Measurements from ENCODE around the gene GNA12.

The GNA12 gene, protein sequence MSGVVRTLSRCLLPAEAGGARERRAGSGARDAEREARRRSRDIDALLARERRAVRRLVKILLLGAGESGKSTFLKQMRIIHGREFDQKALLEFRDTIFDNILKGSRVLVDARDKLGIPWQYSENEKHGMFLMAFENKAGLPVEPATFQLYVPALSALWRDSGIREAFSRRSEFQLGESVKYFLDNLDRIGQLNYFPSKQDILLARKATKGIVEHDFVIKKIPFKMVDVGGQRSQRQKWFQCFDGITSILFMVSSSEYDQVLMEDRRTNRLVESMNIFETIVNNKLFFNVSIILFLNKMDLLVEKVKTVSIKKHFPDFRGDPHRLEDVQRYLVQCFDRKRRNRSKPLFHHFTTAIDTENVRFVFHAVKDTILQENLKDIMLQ

DNA sequence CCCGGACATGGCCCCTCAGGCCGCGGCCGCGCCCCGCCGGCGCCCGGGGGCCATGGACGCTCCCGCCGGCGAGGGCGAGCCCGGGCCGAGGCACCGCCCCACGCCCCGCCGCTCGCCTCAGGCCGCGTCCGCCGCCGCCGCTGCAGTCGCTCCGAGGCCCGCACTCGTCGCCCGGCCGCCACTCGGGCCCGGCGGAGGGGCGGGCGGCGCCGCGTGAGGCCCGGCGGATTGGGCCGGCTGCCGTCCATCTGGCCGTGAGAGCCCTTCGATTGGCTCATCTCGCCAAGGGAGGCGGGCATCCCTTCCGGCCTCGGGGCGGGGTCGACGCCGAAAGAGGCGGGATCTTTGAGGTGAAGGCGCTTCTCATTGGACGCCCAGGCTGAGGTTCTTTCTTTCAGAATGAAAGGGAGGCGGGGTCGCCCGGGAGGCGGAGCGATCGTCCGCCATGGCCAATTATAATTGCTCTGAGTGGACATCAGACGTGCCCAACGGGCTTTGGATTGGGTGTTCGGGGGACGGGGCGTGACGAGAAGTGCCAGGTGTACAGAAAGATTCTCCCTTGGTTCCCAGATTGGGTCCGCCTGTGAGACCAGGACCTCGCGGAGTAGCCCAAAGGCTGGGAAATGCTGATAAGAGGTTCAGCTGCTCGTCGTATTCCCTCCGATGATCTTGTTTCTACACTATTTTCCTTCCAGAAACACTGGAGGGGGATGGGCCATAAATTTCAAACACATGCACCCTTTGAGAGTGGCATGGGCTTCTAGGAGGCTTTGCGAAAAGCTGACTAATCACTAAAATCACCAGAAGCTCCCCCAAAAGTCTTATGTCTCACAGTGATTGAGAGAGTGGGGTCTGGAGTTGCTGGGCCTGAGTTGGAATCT lies at the start of gene GNA12:
Gene GNA12 (minus strand): TSS at position 156 of the 881 bp plus-strand sequence. CDS start 147 bp downstream, at position 9.
- Histone ChIP-seq H3K4me3 (ENCODE audit: low read length) (peak within 1 kb of the TSS; percentile 96), H3K27me3 (ENCODE audit: insufficient read depth, low read length) (no peaks in the 10 kb centered on the region), H2AFZ (ENCODE audit: low read depth, low read length) (peak within 1 kb of the TSS; percentile 75), H3K4me1 (ENCODE audit: insufficient read depth, low read length) (peaks cover 13% of the 10 kb centered on the region), H3K36me3 (ENCODE audit: insufficient read depth, low read length) (peaks cover 24% of the 10 kb centered on the region), H3K9me3 (ENCODE audit: low read length) (peaks cover 4% of the 10 kb centered on the region)

DNA sequence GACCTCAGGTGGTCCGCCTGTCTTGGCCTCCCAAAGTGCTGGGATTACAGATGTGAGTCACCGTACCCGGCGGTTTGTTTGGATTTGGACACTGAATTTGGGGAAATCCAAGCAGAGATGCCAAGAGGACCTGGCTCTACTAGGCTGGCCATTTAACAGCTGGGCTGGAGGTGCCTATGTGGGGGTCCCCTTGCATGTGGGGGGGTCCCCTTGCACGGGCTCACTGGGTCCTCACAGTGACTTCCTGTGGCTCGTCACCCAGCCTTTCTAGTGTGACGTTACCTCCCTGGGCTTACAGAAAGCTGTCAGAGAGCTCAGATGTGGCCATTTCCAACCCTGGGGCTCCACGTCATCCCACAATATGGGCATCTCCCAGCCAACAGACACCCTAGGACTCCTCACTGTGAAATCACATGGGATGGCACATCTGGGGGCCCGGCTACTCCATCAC lies 49.3 kb upstream of the GNA12 start:
- no peak overlapping the region for H3K4me3 ChIP-seq (ENCODE audit: low read length)
- H3K4me1 ChIP-seq (ENCODE audit: insufficient read depth, low read length) = no peaks in the 10 kb centered on the region
- no peaks in the 10 kb centered on the region for H3K36me3 ChIP-seq (ENCODE audit: insufficient read depth, low read length)
- no peak overlapping the region for H2AFZ ChIP-seq (ENCODE audit: low read depth, low read length)
- no peaks in the 10 kb centered on the region for H3K27me3 ChIP-seq (ENCODE audit: insufficient read depth, low read length)
- no peaks in the 10 kb centered on the region for H3K9me3 ChIP-seq (ENCODE audit: low read length)

DNA sequence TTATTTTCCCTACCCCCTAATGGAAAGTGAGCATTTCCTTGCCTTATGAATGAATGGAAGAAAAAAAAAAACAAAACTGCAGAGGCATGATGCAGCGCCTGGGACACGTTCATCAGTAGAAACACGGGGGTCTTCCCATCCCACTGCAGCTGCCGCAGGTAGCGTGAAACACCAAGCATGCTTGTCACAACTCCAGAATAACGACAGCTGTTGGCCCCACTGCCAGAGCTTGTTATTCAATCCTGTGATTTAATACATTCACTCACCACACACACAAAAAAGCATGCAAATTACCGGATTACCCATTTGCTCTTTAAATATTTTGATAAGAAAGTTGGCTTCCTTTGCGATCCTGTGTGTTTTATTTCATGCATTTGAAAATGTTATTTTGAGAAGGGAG lies 48.4 kb upstream of the GNA12 start:
- no peaks in the 10 kb centered on the region for H3K27me3 ChIP-seq (ENCODE audit: insufficient read depth, low read length)
- no peaks in the 10 kb centered on the region for H3K36me3 ChIP-seq (ENCODE audit: insufficient read depth, low read length)
- H3K4me3 ChIP-seq (ENCODE audit: low read length) = no peak overlapping the region
- H3K4me1 ChIP-seq (ENCODE audit: insufficient read depth, low read length) = no peaks in the 10 kb centered on the region
- H3K9me3 ChIP-seq (ENCODE audit: low read length) = no peaks in the 10 kb centered on the region
- no peak overlapping the region for H2AFZ ChIP-seq (ENCODE audit: low read depth, low read length)

DNA sequence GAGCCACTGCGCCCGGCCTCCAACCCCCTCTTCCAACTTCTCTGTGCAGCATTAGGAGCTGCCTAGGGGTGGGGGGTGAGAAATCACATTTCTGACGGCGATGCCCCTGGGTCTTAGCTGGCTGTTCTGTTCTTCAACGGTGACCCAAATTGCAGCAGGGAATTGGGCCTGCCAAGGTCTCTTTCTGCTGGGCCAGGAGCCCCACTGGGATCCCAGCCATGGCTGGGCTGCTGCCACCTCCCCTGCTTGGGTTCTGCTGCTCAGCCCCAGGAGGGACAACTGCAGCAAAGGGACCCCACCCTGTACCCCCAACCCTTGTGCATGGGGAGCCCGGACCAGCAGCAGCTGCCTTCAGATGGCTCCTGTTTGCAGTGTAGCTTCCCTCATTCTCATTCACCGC lies 43.7 kb upstream of the GNA12 start:
- Histone ChIP-seq H3K27me3 (ENCODE audit: insufficient read depth, low read length) (no peaks in the 10 kb centered on the region), H3K9me3 (ENCODE audit: low read length) (no peaks in the 10 kb centered on the region), H3K36me3 (ENCODE audit: insufficient read depth, low read length) (no peaks in the 10 kb centered on the region), H3K4me1 (ENCODE audit: insufficient read depth, low read length) (no peaks in the 10 kb centered on the region), H3K4me3 (ENCODE audit: low read length) (no peak overlapping the region), H2AFZ (ENCODE audit: low read depth, low read length) (no peak overlapping the region)

DNA sequence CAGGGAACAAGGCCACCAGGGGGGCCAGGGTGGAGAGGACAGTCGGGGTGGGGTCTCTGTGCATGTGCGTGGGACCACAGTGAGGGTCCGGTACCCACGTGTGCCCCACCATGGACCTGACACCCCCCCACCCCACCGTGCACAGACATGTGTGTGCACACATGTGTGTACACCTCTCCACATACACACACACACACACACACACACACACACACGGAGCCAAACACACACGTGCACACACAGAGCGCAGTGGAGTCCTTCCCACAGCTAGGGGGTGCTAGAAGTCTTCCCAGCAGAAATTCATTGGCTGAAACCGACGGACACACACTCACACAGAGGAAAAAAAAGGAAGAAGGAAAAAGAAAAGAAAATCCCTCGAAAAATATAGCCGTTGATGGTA lies 42.8 kb upstream of the GNA12 start:
- H3K4me3 ChIP-seq (ENCODE audit: low read length) = no peak overlapping the region
- no peaks in the 10 kb centered on the region for H3K9me3 ChIP-seq (ENCODE audit: low read length)
- H2AFZ ChIP-seq (ENCODE audit: low read depth, low read length) = no peak overlapping the region
- no peaks in the 10 kb centered on the region for H3K36me3 ChIP-seq (ENCODE audit: insufficient read depth, low read length)
- no peaks in the 10 kb centered on the region for H3K27me3 ChIP-seq (ENCODE audit: insufficient read depth, low read length)
- peaks cover 3% of the 10 kb centered on the region for H3K4me1 ChIP-seq (ENCODE audit: insufficient read depth, low read length)

DNA sequence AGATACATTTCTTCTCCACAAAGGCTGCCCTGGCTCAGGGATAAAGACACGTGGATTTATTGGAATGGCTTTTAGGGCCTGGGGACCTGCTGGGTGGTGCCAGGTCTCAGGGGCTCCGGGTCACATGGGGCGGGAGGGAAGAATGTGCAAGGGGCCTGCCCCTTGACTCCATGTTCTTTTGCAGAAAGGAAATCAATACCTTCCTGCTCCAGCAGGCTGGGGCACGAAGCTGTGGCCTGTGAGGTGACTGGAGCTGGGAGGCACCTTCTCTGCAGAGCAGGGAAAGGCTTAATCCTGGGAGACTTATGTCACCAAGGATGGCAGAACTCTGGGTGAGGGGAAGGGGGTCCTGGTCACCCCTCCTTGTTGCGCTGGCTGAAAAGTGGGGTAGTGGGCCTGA lies 42.3 kb upstream of the GNA12 start:
- Histone ChIP-seq H3K4me3 (ENCODE audit: low read length) (no peak overlapping the region), H3K9me3 (ENCODE audit: low read length) (no peaks in the 10 kb centered on the region), H3K36me3 (ENCODE audit: insufficient read depth, low read length) (no peaks in the 10 kb centered on the region), H2AFZ (ENCODE audit: low read depth, low read length) (no peak overlapping the region), H3K27me3 (ENCODE audit: insufficient read depth, low read length) (no peaks in the 10 kb centered on the region), H3K4me1 (ENCODE audit: insufficient read depth, low read length) (peaks cover 3% of the 10 kb centered on the region)

DNA sequence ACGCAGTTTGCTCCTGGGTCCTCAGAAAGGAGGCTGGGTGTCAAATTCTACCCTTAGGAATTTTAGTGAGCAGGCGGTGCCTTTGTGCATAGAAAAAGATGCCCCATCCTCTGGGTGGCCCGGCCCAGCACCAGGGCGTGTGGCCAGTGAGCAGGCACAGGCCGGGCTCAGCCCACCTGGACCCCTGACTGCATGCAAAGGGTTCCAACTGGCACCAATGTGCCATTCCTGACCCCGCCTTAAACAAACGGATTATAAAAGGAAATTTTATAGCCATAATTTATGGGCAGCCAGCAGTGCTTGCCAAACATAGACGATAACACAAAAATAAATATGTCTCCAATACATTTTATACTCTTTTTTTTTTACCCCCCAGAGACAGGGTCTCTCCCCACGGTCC lies 40.1 kb upstream of the GNA12 start:
- H3K36me3 ChIP-seq (ENCODE audit: insufficient read depth, low read length) = no peaks in the 10 kb centered on the region
- H3K4me1 ChIP-seq (ENCODE audit: insufficient read depth, low read length) = peaks cover 3% of the 10 kb centered on the region
- no peak overlapping the region for H3K4me3 ChIP-seq (ENCODE audit: low read length)
- no peaks in the 10 kb centered on the region for H3K27me3 ChIP-seq (ENCODE audit: insufficient read depth, low read length)
- H3K9me3 ChIP-seq (ENCODE audit: low read length) = no peaks in the 10 kb centered on the region
- H2AFZ ChIP-seq (ENCODE audit: low read depth, low read length) = no peak overlapping the region

DNA sequence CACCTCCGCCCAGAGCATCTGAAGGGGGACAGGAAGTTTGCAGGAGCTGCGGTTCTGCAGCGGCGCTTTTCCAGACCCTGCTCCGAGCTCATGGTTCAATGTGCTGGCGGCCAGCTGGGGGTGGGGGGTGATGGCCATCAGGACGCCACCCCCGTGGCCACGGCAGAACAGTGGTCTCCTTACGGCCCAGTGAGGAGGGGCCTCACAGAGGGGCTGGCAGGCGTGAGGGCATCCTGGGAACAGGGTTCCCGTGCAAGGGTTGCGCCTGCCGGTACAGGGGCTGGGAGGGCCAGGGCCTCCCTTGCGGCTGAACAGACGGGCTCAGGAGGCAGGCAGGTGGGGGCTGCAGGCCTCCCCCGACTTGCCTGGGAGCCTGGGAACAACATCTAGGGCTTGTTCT lies 39.0 kb upstream of the GNA12 start:
- Histone ChIP-seq H3K9me3 (ENCODE audit: low read length) (no peaks in the 10 kb centered on the region), H3K4me1 (ENCODE audit: insufficient read depth, low read length) (peaks cover 3% of the 10 kb centered on the region), H2AFZ (ENCODE audit: low read depth, low read length) (no peak overlapping the region), H3K36me3 (ENCODE audit: insufficient read depth, low read length) (no peaks in the 10 kb centered on the region), H3K4me3 (ENCODE audit: low read length) (no peak overlapping the region), H3K27me3 (ENCODE audit: insufficient read depth, low read length) (no peaks in the 10 kb centered on the region)

DNA sequence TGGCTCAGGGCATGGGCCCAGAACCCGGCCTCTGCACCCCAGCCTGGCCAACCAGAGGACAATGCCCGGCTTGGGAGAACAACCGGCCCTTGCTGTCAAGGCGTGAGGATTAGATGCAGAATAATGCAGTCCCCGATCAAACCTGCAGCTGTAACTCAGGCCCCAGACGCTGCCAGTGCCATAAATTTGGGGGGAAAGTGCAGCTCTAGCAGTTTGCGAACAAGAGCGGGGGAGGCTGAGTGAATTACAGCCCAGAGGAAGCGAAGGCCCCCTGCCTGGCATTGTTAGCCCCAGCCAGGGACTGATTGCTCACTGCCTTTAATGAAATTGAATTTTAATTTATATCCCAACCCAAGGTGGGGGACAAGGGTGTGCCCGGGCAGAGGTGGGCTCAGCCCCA lies 38.0 kb upstream of the GNA12 start:
- no peak overlapping the region for H3K4me3 ChIP-seq (ENCODE audit: low read length)
- no peaks in the 10 kb centered on the region for H3K9me3 ChIP-seq (ENCODE audit: low read length)
- H2AFZ ChIP-seq (ENCODE audit: low read depth, low read length) = no peak overlapping the region
- H3K4me1 ChIP-seq (ENCODE audit: insufficient read depth, low read length) = peaks cover 3% of the 10 kb centered on the region
- H3K27me3 ChIP-seq (ENCODE audit: insufficient read depth, low read length) = no peaks in the 10 kb centered on the region
- H3K36me3 ChIP-seq (ENCODE audit: insufficient read depth, low read length) = no peaks in the 10 kb centered on the region

DNA sequence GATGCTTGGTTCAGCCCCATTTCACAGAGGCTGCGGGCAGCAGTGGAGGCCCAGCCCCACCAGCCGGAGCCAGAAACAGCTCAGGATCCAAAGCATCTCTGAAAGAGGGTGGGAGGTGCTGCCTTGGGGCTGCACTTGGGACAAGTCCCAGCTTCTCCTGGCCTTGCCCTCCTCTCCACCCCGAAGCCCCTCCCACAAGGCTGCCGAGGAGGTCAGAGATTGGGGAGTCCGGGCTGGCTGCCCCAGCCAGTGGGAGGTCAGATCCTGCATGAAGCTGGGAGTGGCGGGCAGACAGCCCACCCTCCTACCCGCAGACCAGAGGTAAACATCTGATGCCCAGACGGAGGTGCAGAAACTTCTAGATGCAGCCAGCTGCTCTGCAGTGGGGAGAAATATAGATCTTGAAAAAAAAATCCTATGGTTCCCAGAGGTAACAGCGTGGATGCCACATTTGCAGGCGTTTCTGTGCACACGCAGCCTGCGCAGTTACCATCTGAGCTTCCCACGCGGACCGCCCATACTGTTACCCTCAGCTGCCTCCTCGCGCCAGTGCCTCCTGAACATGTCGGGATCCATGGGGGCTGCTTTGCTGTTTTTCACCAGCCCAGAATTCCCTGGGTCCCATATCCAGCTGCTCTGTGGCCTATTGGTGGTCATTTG lies 36.9 kb upstream of the GNA12 start:
- no peaks in the 10 kb centered on the region for H3K27me3 ChIP-seq (ENCODE audit: insufficient read depth, low read length)
- no peaks in the 10 kb centered on the region for H3K36me3 ChIP-seq (ENCODE audit: insufficient read depth, low read length)
- H3K9me3 ChIP-seq (ENCODE audit: low read length) = no peaks in the 10 kb centered on the region
- peaks cover 3% of the 10 kb centered on the region for H3K4me1 ChIP-seq (ENCODE audit: insufficient read depth, low read length)
- H2AFZ ChIP-seq (ENCODE audit: low read depth, low read length) = no peak overlapping the region
- no peak overlapping the region for H3K4me3 ChIP-seq (ENCODE audit: low read length)

DNA sequence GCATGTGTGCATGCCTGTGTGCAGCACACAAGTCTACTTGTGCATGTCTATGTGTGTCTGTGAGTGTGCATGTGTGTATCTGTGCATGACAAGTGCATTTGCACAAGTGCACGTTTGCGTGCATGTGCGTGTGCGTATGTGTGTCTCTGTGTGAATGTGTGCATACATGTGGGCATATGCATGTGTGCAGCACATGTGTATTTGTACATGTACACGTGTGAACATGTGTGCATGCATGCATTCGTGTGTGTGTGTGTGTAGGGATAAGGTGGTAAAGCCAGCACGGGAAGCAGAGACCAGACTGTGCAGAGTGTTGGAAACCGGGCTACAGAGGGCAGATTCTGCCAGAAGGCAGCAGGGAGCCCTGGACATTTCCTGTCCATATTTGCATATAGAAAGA lies 35.9 kb upstream of the GNA12 start:
- no peak overlapping the region for H3K4me3 ChIP-seq (ENCODE audit: low read length)
- H3K4me1 ChIP-seq (ENCODE audit: insufficient read depth, low read length) = peaks cover 3% of the 10 kb centered on the region
- no peak overlapping the region for H2AFZ ChIP-seq (ENCODE audit: low read depth, low read length)

DNA sequence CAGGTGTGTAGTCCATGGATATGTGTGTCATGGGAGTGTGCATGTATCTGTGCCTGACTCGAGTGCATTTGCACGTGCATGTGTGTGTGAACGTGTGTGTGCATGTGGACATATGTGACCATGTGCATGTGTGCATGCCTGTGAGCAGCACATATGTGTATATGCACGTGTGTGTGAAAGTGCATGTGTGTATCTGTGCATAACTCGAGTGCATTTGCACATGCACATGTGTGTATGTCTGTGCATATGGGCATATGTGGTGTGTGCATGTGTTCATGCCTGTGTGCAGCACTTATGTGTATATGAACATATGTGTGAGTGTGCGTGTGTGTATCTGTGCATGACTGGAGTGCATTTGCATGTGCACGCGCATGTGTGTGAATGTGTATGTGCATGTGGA lies 35.2 kb upstream of the GNA12 start:
- Histone ChIP-seq H3K27me3 (ENCODE audit: insufficient read depth, low read length) (no peaks in the 10 kb centered on the region), H3K36me3 (ENCODE audit: insufficient read depth, low read length) (no peaks in the 10 kb centered on the region), H3K4me3 (ENCODE audit: low read length) (no peak overlapping the region), H3K9me3 (ENCODE audit: low read length) (no peaks in the 10 kb centered on the region), H2AFZ (ENCODE audit: low read depth, low read length) (no peak overlapping the region), H3K4me1 (ENCODE audit: insufficient read depth, low read length) (peaks cover 3% of the 10 kb centered on the region)

More for the DNA sequence above, 35.9 kb upstream of the GNA12 start:
- Histone ChIP-seq H3K36me3 (ENCODE audit: insufficient read depth, low read length) (no peaks in the 10 kb centered on the region), H3K27me3 (ENCODE audit: insufficient read depth, low read length) (no peaks in the 10 kb centered on the region), H3K9me3 (ENCODE audit: low read length) (no peaks in the 10 kb centered on the region)

DNA sequence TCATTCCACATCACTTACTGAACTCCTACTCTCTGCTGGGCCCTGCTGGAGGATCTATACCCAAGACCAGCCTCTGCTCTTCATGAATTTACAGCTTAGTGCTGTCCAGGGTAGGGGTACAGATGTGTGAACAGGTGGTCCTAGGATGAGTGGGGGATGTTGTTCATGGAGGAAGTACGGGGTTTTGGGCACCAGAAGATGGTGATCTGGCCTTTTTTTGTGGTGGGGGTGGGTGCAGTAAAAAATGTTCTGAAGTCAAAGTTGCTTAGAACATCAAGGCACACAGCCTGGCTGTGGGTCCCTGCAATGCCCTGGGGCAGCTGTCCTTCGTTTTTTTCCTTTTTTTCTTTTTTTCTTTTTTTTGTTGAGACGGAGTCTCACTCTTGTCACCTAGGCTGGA lies 34.2 kb upstream of the GNA12 start:
- H3K4me1 ChIP-seq (ENCODE audit: insufficient read depth, low read length) = peaks cover 3% of the 10 kb centered on the region
- no peak overlapping the region for H3K4me3 ChIP-seq (ENCODE audit: low read length)
- no peaks in the 10 kb centered on the region for H3K27me3 ChIP-seq (ENCODE audit: insufficient read depth, low read length)
- no peaks in the 10 kb centered on the region for H3K36me3 ChIP-seq (ENCODE audit: insufficient read depth, low read length)
- H3K9me3 ChIP-seq (ENCODE audit: low read length) = no peaks in the 10 kb centered on the region
- H2AFZ ChIP-seq (ENCODE audit: low read depth, low read length) = no peak overlapping the region
